OCI-LY1 (cell line): Measurements from ENCODE around the gene APOD.
"Not testable (repeated sequence)": the region's sequence is repeated elsewhere in the genome, so short reads cannot be mapped to it uniquely, and the experiment has no call there.

Experiments used
- H2AFZ ChIP-seq: fragments of 200-600 bp; sonication (generic), shearing (Covaris generic); 2 replicates; pipeline ENCODE4 v1.6.0; 2014; ENCODE audit warnings: antibody characterized with exemption, mild to moderate bottlenecking, low read length
- H3F3A ChIP-seq: fragments of 200-600 bp; sonication (generic), shearing (Covaris generic); 2 replicates; pipeline ENCODE4 v1.6.0; 2014; ENCODE audit warnings: mild to moderate bottlenecking, antibody characterized with exemption, low read length, moderate library complexity; ENCODE audit not compliant: insufficient read depth
- H3K27ac ChIP-seq: fragments of 200-600 bp; sonication (generic); 2 replicates; pipeline ENCODE4 v1.5.1; 2014; ENCODE audit warnings: low read length, mixed run types, mild to moderate bottlenecking, low read depth; ENCODE audit not compliant: poor library complexity, severe bottlenecking
- H3K27me3 ChIP-seq: fragments of 200-600 bp; sonication (generic); 2 replicates; pipeline ENCODE4 v1.6.0; 2014; ENCODE audit warnings: antibody characterized with exemption, mild to moderate bottlenecking, low read length, moderate library complexity; ENCODE audit not compliant: insufficient read depth
- H3K36me3 ChIP-seq: fragments of 200-600 bp; sonication (generic); 2 replicates; pipeline ENCODE4 v1.6.1; 2014; ENCODE audit warnings: mild to moderate bottlenecking, antibody characterized with exemption, low read length, moderate library complexity, mixed read lengths; ENCODE audit not compliant: insufficient read depth
- H3K4me1 ChIP-seq: fragments of 200-600 bp; sonication (generic); 2 replicates; pipeline ENCODE4 v1.5.1; 2014; ENCODE audit warnings: mild to moderate bottlenecking, low read length, moderate library complexity; ENCODE audit not compliant: insufficient read depth, severe bottlenecking
- H3K4me2 ChIP-seq: fragments of 200-600 bp; sonication (generic), shearing (Covaris generic); 2 replicates; pipeline ENCODE4 v1.6.1; 2014; ENCODE audit warnings: low read length
- H3K4me3 ChIP-seq: fragments of 200-600 bp; sonication (generic); 2 replicates; pipeline ENCODE4 v1.5.1; 2014; ENCODE audit warnings: low read length, low read depth, mild to moderate bottlenecking, mixed read lengths; ENCODE audit not compliant: poor library complexity, severe bottlenecking
- H3K79me2 ChIP-seq: fragments of 200-600 bp; shearing (Covaris generic); 2 replicates; pipeline ENCODE4 v1.6.1; 2016; ENCODE audit warnings: mixed run types, low read length, mixed read lengths; ENCODE audit not compliant: insufficient read depth
- H3K9ac ChIP-seq: fragments of 200-600 bp; sonication (generic), shearing (Covaris generic); 2 replicates; pipeline ENCODE4 v1.6.1; 2014; ENCODE audit warnings: mild to moderate bottlenecking, low read length, mixed read lengths
- H3K9me2 ChIP-seq: fragments of 200-600 bp; sonication (generic), shearing (Covaris generic); 2 replicates; pipeline ENCODE4 v1.6.1; 2014; ENCODE audit warnings: low read depth, mild to moderate bottlenecking, low read length, mixed read lengths
- H3K9me3 ChIP-seq: fragments of 200-600 bp; shearing (Covaris generic); 2 replicates; pipeline ENCODE4 v1.6.1; 2014; ENCODE audit warnings: low read length, mixed read lengths
- H4K20me1 ChIP-seq: fragments of 200-600 bp; sonication (generic), shearing (Covaris generic); 2 replicates; pipeline ENCODE4 v1.6.0; 2016; ENCODE audit warnings: mild to moderate bottlenecking, low read length; ENCODE audit not compliant: insufficient read depth
- CTCF ChIP-seq: fragments of 200-600 bp; sonication (generic), shearing (Covaris generic); IDR thresholded peaks from 2 replicates; pipeline ENCODE4 v1.5.1; 2017; ENCODE audit warnings: mild to moderate bottlenecking, antibody characterized with exemption, low read length, moderate library complexity, mixed read lengths
- EZH2 ChIP-seq: fragments of 200-600 bp; sonication (generic), shearing (Covaris generic); IDR thresholded peaks from 2 replicates; pipeline ENCODE4 v1.8.0; 2017; ENCODE audit warnings: borderline replicate concordance, mixed run types, mild to moderate bottlenecking, antibody characterized with exemption, low read length, moderate library complexity, mixed read lengths

APOD gene

GRCh38 chr3:195583831-195584542, at the start of gene APOD:
APOD (minus strand) TSS chr3:195583940; CDS start chr3:195579461, 4,479 bp downstream.
- Histone ChIP-seq H3K27me3 (peaks cover 10% of the 10 kb centered on the region; the same call in 1 of the 2 replicates), H3K27ac (no peak within 1 kb of the TSS), H2AFZ (no peak within 1 kb of the TSS)

GRCh38 chr3:195633351-195633750, 49.6 kb upstream of the APOD start:
- H3F3A ChIP-seq, H3K9me3 ChIP-seq, H3K4me2 ChIP-seq, H3K4me3 ChIP-seq, H3K27me3 ChIP-seq, H3K36me3 ChIP-seq, H3K79me2 ChIP-seq, H3K9me2 ChIP-seq, H4K20me1 ChIP-seq, H3K27ac ChIP-seq, H3K9ac ChIP-seq, H2AFZ ChIP-seq: not testable (repeated sequence)
- peaks cover 17% of the 10 kb centered on the region for H3K4me1 ChIP-seq

More at GRCh38 chr3:195583831-195584542, at the start of gene APOD:
- no peak within 1 kb of the TSS for H3K9ac ChIP-seq
- TF ChIP-seq CTCF (no peak), EZH2 (no peak)
- H3K9me3 ChIP-seq, result no peaks in the 10 kb centered on the region
- H3K79me2 ChIP-seq, result no peaks in the 10 kb centered on the region
- no peak within 1 kb of the TSS for H3K4me3 ChIP-seq
- H3F3A ChIP-seq, result no peaks in the 10 kb centered on the region
- no peaks in the 10 kb centered on the region for H3K36me3 ChIP-seq
- no peaks in the 10 kb centered on the region for H3K9me2 ChIP-seq
- H3K4me1 ChIP-seq, result no peaks in the 10 kb centered on the region
- no peak within 1 kb of the TSS for H3K4me2 ChIP-seq
- H4K20me1 ChIP-seq, result no peaks in the 10 kb centered on the region

GRCh38 chr3:195632501-195633185, 48.9 kb upstream of the APOD start:
- not testable (repeated sequence) for H4K20me1 ChIP-seq, H3K9me2 ChIP-seq, H3K4me3 ChIP-seq, H2AFZ ChIP-seq, H3K27ac ChIP-seq, H3F3A ChIP-seq, H3K9me3 ChIP-seq, H3K9ac ChIP-seq, H3K4me2 ChIP-seq, H3K79me2 ChIP-seq, H3K36me3 ChIP-seq, H3K27me3 ChIP-seq
- H3K4me1 ChIP-seq, result peaks cover 17% of the 10 kb centered on the region

GRCh38 chr3:195632046-195632445, 48.3 kb upstream of the APOD start:
- Histone ChIP-seq H3K27ac (peak overlapping the region; percentile 62), H3K4me2 (peak overlapping the region; percentile 44; the same call in 1 of the 2 replicates), H3K4me1 (peaks cover 17% of the 10 kb centered on the region), H3K9ac (peak overlapping the region; percentile 46; the same call in 1 of the 2 replicates), H3K4me3 (peak overlapping the region; percentile 39)
- not testable (repeated sequence) for H3K9me3 ChIP-seq, H3K9me2 ChIP-seq, H3F3A ChIP-seq, H2AFZ ChIP-seq, H3K27me3 ChIP-seq, H3K36me3 ChIP-seq, H3K79me2 ChIP-seq, H4K20me1 ChIP-seq

GRCh38 chr3:195630938-195631495, 47.3 kb upstream of the APOD start:
- not testable (repeated sequence) for H3F3A ChIP-seq, H3K9me2 ChIP-seq, H2AFZ ChIP-seq, H4K20me1 ChIP-seq, H3K36me3 ChIP-seq, H3K9me3 ChIP-seq, H3K27me3 ChIP-seq, H3K4me2 ChIP-seq, H3K79me2 ChIP-seq
- H3K4me3 ChIP-seq, result peak overlapping the region; percentile 38
- H3K27ac ChIP-seq, result peak overlapping the region; percentile 64
- peaks cover 13% of the 10 kb centered on the region for H3K4me1 ChIP-seq
- peak overlapping the region; percentile 27; the same call in 1 of the 2 replicates for H3K9ac ChIP-seq

GRCh38 chr3:195630086-195630917, 46.6 kb upstream of the APOD start:
- not testable (repeated sequence) for H3K79me2 ChIP-seq, H2AFZ ChIP-seq, H3K9ac ChIP-seq, H3K4me2 ChIP-seq, H3K27ac ChIP-seq, H3F3A ChIP-seq, H3K9me3 ChIP-seq, H3K4me3 ChIP-seq, H4K20me1 ChIP-seq, H3K27me3 ChIP-seq, H3K36me3 ChIP-seq, H3K9me2 ChIP-seq
- H3K4me1 ChIP-seq, result peaks cover 10% of the 10 kb centered on the region
